ENCODE measurements around the gene RNF224.

Gene RNF224

DNA sequence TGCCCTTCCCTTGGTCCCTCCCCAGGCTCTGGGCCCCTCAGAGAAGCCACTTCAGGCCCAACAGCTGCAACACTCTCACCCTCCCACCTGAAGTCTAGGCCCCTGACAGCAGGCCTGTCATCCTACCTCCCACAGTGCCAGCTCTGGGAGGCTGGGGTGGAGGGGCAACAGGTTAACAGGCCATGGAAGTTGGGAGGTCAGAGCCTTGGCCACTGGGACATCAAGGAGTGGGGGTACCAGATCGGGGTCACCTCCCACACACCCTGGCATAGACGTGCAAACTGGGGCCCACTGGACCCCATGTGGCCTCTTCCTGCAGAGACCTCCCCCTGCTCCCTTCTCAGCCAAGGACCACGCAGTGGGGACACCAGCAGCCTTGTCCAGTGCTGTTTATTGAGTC lies 36.1 kb upstream of the RNF224 start:
- intact Hi-C loops (cut with DNase I): no loop called here
- no peak for DNase-seq

DNA sequence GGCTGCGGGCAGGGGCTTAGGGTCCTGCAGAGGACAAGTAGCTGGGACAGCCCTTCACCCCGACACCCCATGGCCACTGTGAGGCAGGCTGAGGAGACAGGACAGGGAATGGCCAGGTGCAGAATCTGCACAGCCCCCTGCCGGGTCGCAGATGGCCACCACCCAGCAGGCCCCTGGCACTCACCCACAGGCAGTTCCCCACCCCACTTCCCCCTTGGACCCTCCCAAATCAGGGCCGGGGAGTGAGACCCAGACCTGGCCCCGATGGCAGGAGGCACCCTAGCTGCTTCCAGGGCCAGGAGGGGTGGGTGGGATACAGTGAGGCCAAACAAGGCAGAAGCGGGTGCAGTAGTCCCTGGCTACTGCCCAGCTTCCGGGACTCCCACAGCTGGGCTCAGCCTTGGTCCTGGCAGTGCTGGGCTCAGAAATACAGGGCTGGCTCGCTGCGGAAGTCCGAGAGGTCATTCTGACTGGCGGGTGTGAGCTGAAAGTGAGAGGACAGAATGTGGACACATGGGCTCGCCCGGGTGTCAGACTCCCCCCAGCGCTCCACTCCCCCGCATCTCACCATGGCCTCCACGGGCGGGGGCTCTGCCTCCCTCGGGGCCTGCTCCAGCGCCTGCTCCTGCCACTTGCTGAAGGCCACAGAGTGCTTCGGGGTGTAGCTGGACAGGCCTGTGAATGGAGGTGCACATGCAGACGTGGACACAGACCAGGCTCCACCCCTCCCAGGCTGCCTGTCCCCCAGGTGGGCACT lies 35.4 kb upstream of the RNF224 start:
- DNase-seq: peak in 9 of 10 donors; percentile 49 to 96 (median 68)
- intact Hi-C loops (cut with DNase I): no loop called here

DNA sequence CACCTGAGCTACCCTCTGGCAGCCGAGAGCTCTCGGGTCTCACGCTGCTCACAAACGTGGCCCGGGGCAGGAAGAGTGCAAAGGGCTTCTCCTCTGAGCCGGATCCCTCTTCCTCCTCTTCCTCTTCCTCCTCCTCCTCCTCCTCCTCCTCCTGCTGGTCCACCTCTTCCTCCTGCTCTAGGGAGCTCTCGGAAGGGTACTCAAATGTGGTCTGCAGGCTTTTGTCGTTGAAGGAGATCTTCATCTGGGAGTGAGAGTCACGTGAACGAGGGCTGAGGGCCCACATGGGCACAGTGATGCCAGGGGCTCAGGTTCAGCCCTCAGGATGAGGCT lies 34.9 kb upstream of the RNF224 start:
- intact Hi-C loops (cut with DNase I): no loop called here
- no peak for DNase-seq

GRCh38 chr9:137192859-137193258 lies 34.4 kb upstream of the RNF224 start:
- intact Hi-C loops (cut with DNase I): no loop called here
- no peak for DNase-seq

- intact Hi-C loops (cut with DNase I): no loop called here
- peak in 1 of 10 donors; percentile 84 for DNase-seq
Measured at GRCh38 chr9:137193771-137194170, 33.5 kb upstream of the RNF224 start.

DNA sequence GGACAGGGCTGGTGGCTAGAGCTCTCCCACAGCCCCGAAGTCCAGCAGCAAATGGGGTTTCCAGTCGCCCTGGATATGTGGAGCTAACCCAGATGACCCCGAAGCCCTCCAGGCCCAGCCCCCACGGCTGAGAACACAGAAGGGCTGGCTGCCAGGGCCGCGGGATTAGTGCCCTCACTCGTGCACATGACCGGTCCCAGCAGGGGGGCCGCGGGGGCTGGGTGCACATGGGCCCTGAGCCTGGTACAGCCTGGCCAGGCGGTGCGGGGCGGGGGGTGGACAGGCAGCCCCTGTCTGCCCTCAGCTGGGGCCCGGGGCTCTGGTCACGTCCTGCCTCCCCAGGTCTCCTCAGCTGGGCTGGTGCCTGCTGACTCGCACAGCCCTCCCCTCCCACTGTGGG lies 32.9 kb upstream of the RNF224 start:
- DNase-seq: peak; percentile 82 to 99 (median 93)
- intact Hi-C loops (cut with DNase I): no loop called here

GRCh38 chr9:137194909-137195308 lies 32.4 kb upstream of the RNF224 start:
- intact Hi-C loops (cut with DNase I): no loop called here
- DNase-seq: peak in 1 of 10 donors; percentile 83

DNA sequence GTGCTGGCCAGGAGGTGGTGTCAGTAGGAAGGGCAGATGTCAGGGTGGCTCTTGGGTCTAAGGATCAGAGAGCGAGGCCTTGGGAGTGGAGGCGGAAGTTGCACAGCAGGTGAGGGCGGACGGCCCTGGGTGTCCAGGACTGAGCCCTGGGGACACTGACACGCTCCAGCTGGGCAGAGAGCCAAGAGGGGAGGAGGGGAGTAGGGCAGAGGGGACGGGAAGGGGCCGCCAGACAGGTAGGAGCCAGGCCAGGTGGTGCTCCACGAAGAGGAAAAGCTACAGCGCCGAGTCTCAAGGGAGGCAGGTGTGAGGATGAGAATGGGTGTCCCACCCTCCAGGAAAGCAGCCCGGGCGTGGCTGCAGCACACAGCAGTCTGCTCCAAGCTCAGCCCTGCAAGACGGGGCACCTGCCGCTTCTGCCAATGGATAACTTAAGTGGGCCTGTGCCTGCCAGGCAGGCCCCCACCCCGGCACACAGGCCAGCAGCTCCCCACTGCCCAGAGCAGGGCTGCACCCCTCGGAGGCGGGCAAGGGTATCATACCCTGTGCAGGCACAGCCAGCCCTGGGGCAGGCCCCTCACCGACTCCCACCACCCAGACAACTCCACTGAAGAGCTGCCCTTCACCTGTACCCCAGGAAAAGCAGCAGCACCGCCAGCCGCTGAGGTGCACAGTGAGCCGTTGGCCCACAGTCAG lies 31.6 kb upstream of the RNF224 start:
- intact Hi-C loops (cut with DNase I): no loop called here
- DNase-seq: peak in 1 of 10 donors; percentile 86

- peak in 1 of 10 donors; percentile 83 for DNase-seq
- intact Hi-C loops (cut with DNase I): no loop called here
Measured at GRCh38 chr9:137198051-137198901, 29.0 kb upstream of the RNF224 start.

GRCh38 chr9:137198902-137199283 lies 28.4 kb upstream of the RNF224 start:
- peak in 1 of 10 donors; percentile 84 for DNase-seq
- intact Hi-C loops (cut with DNase I): no loop called here

- peak in 1 of 10 donors; percentile 81 for DNase-seq
Measured at GRCh38 chr9:137199411-137200121, 27.7 kb upstream of the RNF224 start.

DNA sequence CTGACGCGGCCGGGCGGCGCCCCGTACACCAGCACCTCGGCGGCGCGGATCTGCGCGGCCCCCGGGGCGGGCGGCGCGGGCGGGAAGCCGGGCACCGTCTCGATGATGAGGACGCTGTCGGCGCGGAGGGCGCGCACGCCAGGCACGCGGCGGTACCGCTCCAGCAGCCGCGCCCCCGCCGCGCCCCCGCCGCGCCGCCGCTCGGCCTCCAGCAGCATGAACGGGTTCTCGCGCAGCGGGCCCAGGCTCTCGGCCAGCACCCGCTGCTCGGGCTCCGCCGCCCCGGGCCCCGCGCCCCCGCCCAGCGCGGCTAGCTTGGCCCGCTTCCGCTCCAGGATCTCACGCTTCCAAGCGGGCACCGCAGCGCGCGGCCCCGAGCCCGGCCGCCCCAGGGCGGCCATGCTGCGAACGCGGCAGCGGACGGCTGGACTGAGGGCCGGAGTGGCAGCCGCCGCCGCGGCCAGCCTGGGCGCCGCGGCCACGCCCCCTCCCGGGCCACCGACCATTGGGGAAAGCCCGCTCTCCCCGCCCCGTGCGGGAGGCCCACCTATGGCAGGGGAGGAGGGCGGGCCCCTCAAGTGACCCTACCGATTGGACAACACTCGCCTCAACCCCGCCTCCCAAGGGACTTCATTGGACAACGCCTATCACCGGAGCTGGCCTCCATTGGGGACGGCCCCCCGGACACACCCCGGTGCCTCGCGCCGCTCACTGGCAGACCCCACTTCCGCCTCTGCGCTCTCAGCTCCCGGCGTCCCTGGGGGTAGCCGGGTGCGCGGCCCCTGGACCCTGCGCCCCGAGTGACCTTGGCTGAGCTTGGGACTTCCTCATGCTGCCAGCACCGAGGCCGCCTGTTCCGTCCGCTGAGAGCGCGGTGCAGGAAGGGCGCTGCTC lies 26.7 kb upstream of the RNF224 start, which contains the start of gene TPRN:
TPRN (minus strand) TSS at position 431 of the 894 bp plus-strand sequence; CDS start at position 401, 30 bp downstream.
- intact Hi-C loops (cut with DNase I): no loop called here
- peak; percentile 98 to 100 (median 100) for DNase-seq

More at GRCh38 chr9:137199411-137200121, 27.7 kb upstream of the RNF224 start:
- intact Hi-C loops (cut with DNase I): no loop called here

DNA sequence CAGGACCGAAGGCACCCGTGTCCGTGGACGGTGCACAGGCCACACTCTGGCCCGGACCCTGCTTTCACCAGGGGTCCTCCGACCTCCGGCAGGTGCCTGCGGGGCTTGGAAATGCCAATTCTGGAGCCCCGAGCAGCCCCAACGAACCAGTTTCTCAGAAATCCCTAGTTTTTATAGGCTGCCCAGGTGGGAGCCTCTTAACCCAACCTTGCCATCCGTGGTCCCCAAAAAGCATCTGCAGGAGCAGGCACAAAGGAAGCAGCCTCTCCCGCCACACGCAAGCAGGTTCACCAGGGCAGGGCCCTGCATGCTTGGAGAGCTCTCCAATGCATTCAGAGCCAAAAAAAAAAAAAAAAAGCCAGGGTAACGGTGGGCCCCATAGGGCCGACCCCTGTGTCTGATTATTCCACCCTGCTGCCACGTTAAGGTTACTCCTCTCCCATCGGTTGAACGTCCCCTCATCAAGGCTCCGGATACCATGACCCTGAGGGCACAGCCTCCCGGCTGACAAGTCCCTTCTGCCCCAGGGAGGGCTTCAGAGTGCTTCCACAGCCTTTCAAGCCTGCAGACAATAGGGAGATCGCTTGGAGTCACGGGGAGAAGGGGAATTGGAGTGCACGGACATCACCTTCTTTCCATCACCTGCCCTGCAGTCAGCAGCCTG lies 26.0 kb upstream of the RNF224 start:
- intact Hi-C loops (cut with DNase I): no loop called here
- DNase-seq: no peak

GRCh38 chr9:137202966-137203365 lies 24.3 kb upstream of the RNF224 start:
- DNase-seq: no peak
- intact Hi-C loops (cut with DNase I): no loop called here

DNA sequence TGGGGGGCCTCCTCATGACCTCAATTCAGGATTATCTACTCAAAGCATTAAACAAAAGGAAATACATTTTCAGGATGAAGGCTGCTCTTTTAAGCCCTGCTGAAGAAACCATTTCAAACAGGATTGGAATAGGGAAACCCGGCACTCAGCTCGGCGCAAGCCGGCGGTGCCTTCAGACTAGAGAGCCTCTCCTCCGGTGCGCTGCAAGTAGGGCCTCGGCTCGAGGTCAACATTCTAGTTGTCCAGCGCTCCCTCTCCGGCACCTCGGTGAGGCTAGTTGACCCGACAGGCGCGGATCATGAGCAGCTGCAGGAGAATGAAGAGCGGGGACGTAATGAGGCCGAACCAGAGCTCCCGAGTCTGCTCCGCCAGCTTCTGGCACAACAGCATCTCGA lies 22.6 kb upstream of the RNF224 start:
- intact Hi-C loops (cut with DNase I): loop anchor here (1.0 kb wide), 1 partner anchor 16 kb away; the partner anchor contains the start of genes ANAPC2 and SSNA1

DNA sequence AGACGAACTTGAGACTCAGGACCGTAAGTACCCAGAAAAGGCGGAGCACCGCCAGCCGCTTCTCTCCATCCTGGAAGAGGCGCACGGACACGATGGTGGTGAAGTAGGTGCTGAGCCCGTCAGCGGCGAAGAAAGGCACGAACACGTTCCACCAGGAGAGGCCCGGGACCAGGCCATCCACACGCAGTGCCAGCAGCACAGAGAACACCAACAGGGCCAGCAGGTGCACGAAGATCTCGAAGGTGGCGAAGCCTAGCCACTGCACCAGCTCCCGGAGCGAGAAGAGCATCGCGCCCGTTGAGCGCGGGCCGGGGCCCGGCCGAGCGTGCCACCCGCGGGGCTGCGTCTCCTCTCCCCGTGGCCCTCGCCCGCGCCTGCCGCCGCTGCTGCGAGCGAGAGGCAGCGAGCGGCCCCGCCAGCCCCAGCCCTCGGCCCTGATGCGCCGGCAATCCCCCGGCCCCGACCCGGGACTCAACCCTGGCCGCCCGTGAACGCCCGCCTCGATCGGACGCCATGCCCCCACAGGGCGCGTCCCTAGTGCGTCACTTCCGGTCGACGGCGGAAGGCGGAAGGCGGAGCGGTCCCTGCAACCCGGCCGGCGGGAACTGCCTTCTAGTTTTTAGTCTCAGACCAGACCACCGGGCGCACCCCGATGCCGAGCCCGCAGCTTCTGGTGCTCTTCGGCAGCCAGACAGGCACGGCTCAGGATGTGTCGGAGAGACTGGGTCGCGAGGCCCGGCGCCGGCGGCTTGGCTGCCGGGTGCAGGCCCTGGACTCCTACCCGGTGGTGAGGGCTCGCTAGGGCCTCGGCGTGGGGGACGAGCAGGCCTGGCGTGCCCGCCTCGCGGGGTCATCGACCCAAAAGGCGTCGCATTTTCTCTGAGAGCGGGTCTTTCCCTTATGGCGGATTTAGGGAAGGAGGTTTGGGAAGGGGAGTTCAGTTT lies 21.9 kb upstream of the RNF224 start, which contains the start of the genes NDOR1 and TMEM203:
NDOR1 (plus strand) TSS at position 575 of the 944 bp plus-strand sequence; CDS start at position 653, 78 bp downstream.
TMEM203 (minus strand) TSS at position 523 of the 944 bp plus-strand sequence; CDS start at position 289, 234 bp downstream.
- DNase-seq: peak; percentile 94 to 99 (median 98)
- intact Hi-C loops (cut with DNase I): loop anchor here (1.0 kb wide), 1 partner anchor 17 kb away; the partner anchor contains the start of genes ANAPC2 and SSNA1

More for the DNA sequence above, 22.6 kb upstream of the RNF224 start:
- no peak for DNase-seq

GRCh38 chr9:137206602-137207001 lies 20.7 kb upstream of the RNF224 start:
- intact Hi-C loops (cut with DNase I): no loop called here
- DNase-seq: no peak
